HepG2 (cell line): ENCODE measurements around the gene TCF12. TPM values are rescaled to one million over a fixed set of nuclear protein-coding genes. Genes with fewer than 3 reads are reported as not detected.

ENCODE experiments used
- ATAC-seq: fragments of 200-7000 bp; cut with Tn5 transposase; 3 replicates; pipeline ENCODE4 v1.9.1; 2020; ENCODE audit warnings: mild to moderate bottlenecking, moderate library complexity
- BruUV-seq: library from RNA; stranded (reverse); fragments of 400-500 nt; replicated peaks from 2 replicates; lab custom pipeline; 2021; lab: Mats Ljungman, UMichigan
- CTCF ChIA-PET: fragments of 300-600 bp; formaldehyde crosslinking; extraction: SDS; loops from one replicate; lab custom pipeline; 2021; ENCODE audit warnings: low total read pairs, inconsistent platforms, low intra/inter-chr PET ratio; lab: Yijun Ruan, JAX
- POLR2A ChIA-PET: fragments of 350-600 bp; sonication (Branson Sonifier 250); formaldehyde crosslinking; loops from one replicate; lab custom pipeline; 2020; ENCODE audit warnings: antibody characterized with exemption, inconsistent platforms; lab: Yijun Ruan, JAX
- DNase-seq: peaks from one replicate; pipeline ENCODE4 v3.0.0-alpha.2; 2015; ENCODE audit warnings: low spot score
- FAIRE-seq: peaks from 3 replicates; lab custom pipeline; 2011; peaks lifted over from hg19 to GRCh38; lab: Jason Lieb, UNC
- H2AFZ ChIP-seq: one replicate; pipeline ENCODE4 v1.6.1; 2011; ENCODE audit warnings: low read length, inconsistent platforms
- H3K27ac ChIP-seq: fragments of 300-600 bp; 3 replicates; pipeline ENCODE4 v1.8.0; 2011; ENCODE audit warnings: mixed run types, mild to moderate bottlenecking, mixed read lengths, low read length, inconsistent platforms; ENCODE audit not compliant: insufficient read depth; ENCODE audit errors: extremely low read length
- H3K27me3 ChIP-seq, 2 experiments: fragments of 200-600 bp in 1 of 2; 2 replicates in 1 of 2; 3 replicates in 1 of 2; pipeline versions ENCODE4 v1.6.0 to v1.8.0; 2011; ENCODE audit warnings: low read length in 2 of 2, mild to moderate bottlenecking in 2 of 2, moderate library complexity in 2 of 2, inconsistent platforms in 1 of 2; ENCODE audit not compliant: insufficient read depth in 2 of 2, control insufficient read depth in 1 of 2
- H3K36me3 ChIP-seq, 2 experiments: fragments of 200-600 bp in 1 of 2; replicated peaks in 1 of 2; 2 replicates in 1 of 2; 3 replicates in 1 of 2; pipeline versions ENCODE4 v1.5.1 to v1.8.0; 2011; ENCODE audit warnings: low read length in 2 of 2, inconsistent platforms in 1 of 2; ENCODE audit not compliant: insufficient read depth in 2 of 2, control insufficient read depth in 1 of 2
- H3K4me1 ChIP-seq: 2 replicates; pipeline ENCODE4 v1.5.1; 2012; ENCODE audit warnings: low read length, inconsistent platforms; ENCODE audit not compliant: insufficient read depth
- H3K4me2 ChIP-seq: 2 replicates; pipeline ENCODE4 v1.6.0; 2011; ENCODE audit warnings: low read depth, low read length, inconsistent platforms
- H3K4me3 ChIP-seq, 3 experiments: fragments of 200-600 bp in 1 of 3; sonication (generic), shearing (Covaris generic) in 1 of 3; replicated peaks in 1 of 3; 2 replicates each; pipeline ENCODE4 v1.5.1; 2011 to 2016; ENCODE audit warnings: low read length in 3 of 3, inconsistent platforms in 2 of 3, low read depth in 2 of 3, mild to moderate bottlenecking in 2 of 3, control low read depth in 1 of 3, mixed read lengths in 1 of 3; ENCODE audit not compliant: insufficient read depth in 1 of 3
- H3K79me2 ChIP-seq: one replicate; pipeline ENCODE4 v1.6.1; 2011; ENCODE audit warnings: low read length, inconsistent platforms; ENCODE audit not compliant: insufficient read depth
- H3K9ac ChIP-seq: 2 replicates; pipeline ENCODE4 v1.6.0; 2011; ENCODE audit warnings: mild to moderate bottlenecking, low read depth, low read length, inconsistent platforms; ENCODE audit not compliant: insufficient read depth
- H3K9me3 ChIP-seq: 2 replicates; pipeline ENCODE4 v1.5.1; 2012; ENCODE audit warnings: mild to moderate bottlenecking, low read length
- H4K20me1 ChIP-seq: 2 replicates; pipeline ENCODE4 v1.6.0; 2011; ENCODE audit warnings: inconsistent platforms, mild to moderate bottlenecking, low read length, moderate library complexity; ENCODE audit not compliant: insufficient read depth
- ARNT ChIP-seq: fragments of 450-650 bp; IDR thresholded peaks from 2 replicates; pipeline ENCODE4 v1.6.1; 2017
- FLYWCH1 ChIP-seq: sonication (generic); formaldehyde crosslinking; IDR thresholded peaks from 2 replicates; pipeline ENCODE4 v1.8.1; 2023; ENCODE audit warnings: mild to moderate bottlenecking, missing genetic modification reagents
- KLF9 ChIP-seq: IDR thresholded peaks from 2 replicates; pipeline ENCODE4 v1.6.1; 2016; ENCODE audit warnings: low read depth
- MXD4 ChIP-seq: IDR thresholded peaks from 2 replicates; pipeline ENCODE4 v1.6.1; 2016; ENCODE audit warnings: mild to moderate bottlenecking, missing biosample characterization, missing genetic modification reagents
- REPIN1 ChIP-seq: sonication (generic); formaldehyde crosslinking; IDR thresholded peaks from 2 replicates; pipeline ENCODE4 v1.8.0; 2022; ENCODE audit warnings: missing genetic modification reagents, low read depth, mild to moderate bottlenecking, borderline replicate concordance
- SATB2 ChIP-seq: sonication (generic); formaldehyde crosslinking; IDR thresholded peaks from 2 replicates; pipeline ENCODE4 v1.5.0; 2020; ENCODE audit warnings: missing genetic modification reagents
- ZNF333 ChIP-seq: sonication (generic); formaldehyde crosslinking; IDR thresholded peaks from 2 replicates; pipeline ENCODE4 v1.4.0; 2020; ENCODE audit warnings: mild to moderate bottlenecking, missing genetic modification reagents, borderline replicate concordance
- ZNF337 ChIP-seq: sonication (generic); formaldehyde crosslinking; IDR thresholded peaks from 2 replicates; pipeline ENCODE4 v1.5.1; 2020; ENCODE audit warnings: missing genetic modification reagents, low read depth, mild to moderate bottlenecking, borderline replicate concordance
- ZNF468 ChIP-seq: sonication (generic); formaldehyde crosslinking; IDR thresholded peaks from 2 replicates; pipeline ENCODE4 v1.8.0; 2022; ENCODE audit warnings: mild to moderate bottlenecking, moderate library complexity, missing genetic modification reagents
- ZNF501 ChIP-seq: sonication (generic); formaldehyde crosslinking; IDR thresholded peaks from 2 replicates; pipeline ENCODE4 v1.5.1; 2020; ENCODE audit warnings: mild to moderate bottlenecking, moderate library complexity, missing genetic modification reagents
- ZNF510 ChIP-seq: sonication (generic); formaldehyde crosslinking; IDR thresholded peaks from 2 replicates; pipeline ENCODE4 v1.4.0; 2020; ENCODE audit warnings: low read depth, mild to moderate bottlenecking, missing genetic modification reagents
- ZNF614 ChIP-seq: IDR thresholded peaks from 2 replicates; pipeline ENCODE4 v1.6.1; 2018; ENCODE audit warnings: missing biosample characterization, missing genetic modification reagents, inconsistent platforms, borderline replicate concordance
- WGBS: methylation state at CpG from one replicate; pipeline ENCODE4 v1.1.6; 2017; ENCODE audit warnings: low lambda C conversion rate; 5-methylcytosine and 5-hydroxymethylcytosine counted together
- in situ Hi-C: cut with HindIII; loops from 2 replicates; pipeline ENCODE4 v1.10.0; 2017; ENCODE audit warnings: low pct_unique_long_range_greater_than_20kb; ENCODE audit not compliant: extremely low pct_ligation_motif_present
- intact Hi-C: fragments of 100-400 bp; cut with micrococcal nuclease; formaldehyde crosslinking; loops from one replicate; pipeline ENCODE4 v1.10.0; 2022; ENCODE audit not compliant: unreplicated experiment
- polyA plus RNA-seq, 8 experiments: library from polyadenylated mRNA; depleted of rRNA in 3 of 8; stranded (reverse) in 7 of 8; unstranded in 1 of 8; fragments of >200 nt; fragmentation: Illumina TruSeq in 4 of 8; extraction: Trizol in 4 of 8; gene quantifications; 2 replicates each; pipeline versions ENCODE4 v1.2.1 to v1.2.3, GENCODE V29; 2011 to 2016; ENCODE audit warnings: low read depth in 4 of 8, missing spikeins in 1 of 8, mixed read lengths in 1 of 8; ENCODE audit not compliant: insufficient read depth in 1 of 8
- total RNA-seq, 5 experiments: library from RNA; depleted of rRNA; stranded (reverse); fragments of >200 nt; fragmentation: Illumina TruSeq; extraction: Trizol; gene quantifications; 2 replicates each; pipeline ENCODE4 v1.2.3, GENCODE V29; 2016; ENCODE audit warnings: low read depth in 1 of 5
- TF ChIP-seq, protein P1 (sequence below): sonication (generic); formaldehyde crosslinking; IDR thresholded peaks from 2 replicates; pipeline ENCODE4 v1.4.0; 2020; ENCODE audit warnings: low read depth, mild to moderate bottlenecking, missing genetic modification reagents
- TF ChIP-seq, protein P2 (sequence below): sonication (generic); formaldehyde crosslinking; IDR thresholded peaks from 2 replicates; pipeline ENCODE4 v1.4.0; 2020; ENCODE audit warnings: mild to moderate bottlenecking, missing genetic modification reagents
- TF ChIP-seq, protein P3 (sequence below): sonication (generic); formaldehyde crosslinking; IDR thresholded peaks from 2 replicates; pipeline ENCODE4 v1.4.0; 2020; ENCODE audit warnings: mild to moderate bottlenecking, missing genetic modification reagents
- TF ChIP-seq, protein P4 (sequence below): sonication (generic); formaldehyde crosslinking; IDR thresholded peaks from 2 replicates; pipeline ENCODE4 v1.9.0; 2022; ENCODE audit warnings: missing genetic modification reagents, mild to moderate bottlenecking, borderline replicate concordance

TCF12 gene
- total and polyA plus RNA-seq, 2 of the 13 experiments (the other 11 are each of a cell fraction or from before 2014, with no cell fraction given): 48.6 to 51.1 TPM

DNA sequence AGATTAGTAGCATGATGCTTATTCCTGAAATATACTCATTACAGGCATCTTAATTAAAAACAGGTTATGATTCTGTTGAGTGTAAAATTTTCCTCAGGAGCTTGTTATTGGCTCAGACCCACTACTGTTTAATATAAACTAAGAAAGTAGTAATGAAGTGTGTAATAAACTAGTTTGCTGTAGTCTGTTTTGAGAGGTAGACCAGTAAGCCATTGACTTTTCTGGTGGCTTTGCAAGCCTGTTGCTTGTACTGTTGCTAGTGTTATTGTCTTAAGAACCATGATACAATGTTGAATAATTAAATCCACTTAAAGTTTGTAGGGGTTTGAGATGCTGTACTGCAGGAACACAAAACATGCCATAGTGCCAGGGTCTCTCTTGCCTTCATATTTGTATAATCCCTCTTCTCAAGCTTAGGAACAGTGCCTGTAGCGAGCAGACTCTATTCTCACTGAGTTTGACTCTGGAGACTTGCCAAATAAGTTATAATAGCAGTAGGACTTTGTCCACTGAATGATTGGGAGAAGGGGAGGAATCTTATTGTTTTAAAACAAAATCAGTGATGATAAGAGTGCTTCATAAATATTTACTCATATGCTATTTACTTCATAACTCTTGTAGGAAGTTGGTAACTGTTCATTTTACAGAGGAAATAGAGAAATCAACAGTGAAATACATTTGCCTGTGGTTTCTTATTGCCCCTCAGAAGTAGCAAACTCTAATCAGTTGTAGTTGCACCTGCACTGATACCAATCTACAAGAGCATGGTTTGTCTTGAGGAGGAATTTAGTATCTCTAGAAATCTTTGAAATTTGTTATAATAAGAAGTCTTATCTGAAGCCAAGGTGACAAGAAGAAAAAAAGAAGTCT, 13.4 kb downstream of the TCF12 start:
- Histone ChIP-seq H3K79me2 (peaks cover 98% of the 10 kb centered on the region), H3K4me1 (peaks cover 42% of the 10 kb centered on the region), H3K27me3 (no peaks in the 10 kb centered on the region), H3K9ac (no peak overlapping the region), H2AFZ (no peak overlapping the region), H3K27ac (no peak overlapping the region), H3K4me3 (no peak overlapping the region), H3K36me3 (peaks cover 1 to 20% of the 10 kb centered on the region in 2 experiments; a peak in 4 of 5 replicates), H3K4me2 (no peak overlapping the region), H4K20me1 (peaks cover 5% of the 10 kb centered on the region; the same call in 1 of the 2 replicates), H3K9me3 (no peaks in the 10 kb centered on the region)
- FAIRE-seq (no peak), DNase-seq (peak; percentile 24), ATAC-seq (no peak)
- ChIA-PET CTCF (no interaction called here), POLR2A (no interaction called here)
- intact Hi-C loops (no loop called here), in situ Hi-C loops (no loop called here)
- no TSS peak for BruUV-seq
- 89% methylated on average over 1 of the region's 1 CpG for WGBS
- TF ChIP-seq, protein P1, sequence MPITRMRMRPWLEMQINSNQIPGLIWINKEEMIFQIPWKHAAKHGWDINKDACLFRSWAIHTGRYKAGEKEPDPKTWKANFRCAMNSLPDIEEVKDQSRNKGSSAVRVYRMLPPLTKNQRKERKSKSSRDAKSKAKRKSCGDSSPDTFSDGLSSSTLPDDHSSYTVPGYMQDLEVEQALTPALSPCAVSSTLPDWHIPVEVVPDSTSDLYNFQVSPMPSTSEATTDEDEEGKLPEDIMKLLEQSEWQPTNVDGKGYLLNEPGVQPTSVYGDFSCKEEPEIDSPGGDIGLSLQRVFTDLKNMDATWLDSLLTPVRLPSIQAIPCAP (CRISPR knock-in tag): no peak
- TF ChIP-seq MXD4 (CRISPR knock-in tag) (no peak), REPIN1 (CRISPR knock-in tag) (no peak), ZNF510 (CRISPR knock-in tag) (no peak), ZNF468 (CRISPR knock-in tag) (no peak), FLYWCH1 (no peak), ZNF501 (CRISPR knock-in tag) (no peak), ZNF333 (CRISPR knock-in tag) (no peak), SATB2 (CRISPR knock-in tag) (no peak), ARNT (no peak), ZNF614 (no peak), KLF9 (CRISPR knock-in tag) (no peak), ZNF337 (CRISPR knock-in tag) (no peak)
- TF ChIP-seq, protein P2, sequence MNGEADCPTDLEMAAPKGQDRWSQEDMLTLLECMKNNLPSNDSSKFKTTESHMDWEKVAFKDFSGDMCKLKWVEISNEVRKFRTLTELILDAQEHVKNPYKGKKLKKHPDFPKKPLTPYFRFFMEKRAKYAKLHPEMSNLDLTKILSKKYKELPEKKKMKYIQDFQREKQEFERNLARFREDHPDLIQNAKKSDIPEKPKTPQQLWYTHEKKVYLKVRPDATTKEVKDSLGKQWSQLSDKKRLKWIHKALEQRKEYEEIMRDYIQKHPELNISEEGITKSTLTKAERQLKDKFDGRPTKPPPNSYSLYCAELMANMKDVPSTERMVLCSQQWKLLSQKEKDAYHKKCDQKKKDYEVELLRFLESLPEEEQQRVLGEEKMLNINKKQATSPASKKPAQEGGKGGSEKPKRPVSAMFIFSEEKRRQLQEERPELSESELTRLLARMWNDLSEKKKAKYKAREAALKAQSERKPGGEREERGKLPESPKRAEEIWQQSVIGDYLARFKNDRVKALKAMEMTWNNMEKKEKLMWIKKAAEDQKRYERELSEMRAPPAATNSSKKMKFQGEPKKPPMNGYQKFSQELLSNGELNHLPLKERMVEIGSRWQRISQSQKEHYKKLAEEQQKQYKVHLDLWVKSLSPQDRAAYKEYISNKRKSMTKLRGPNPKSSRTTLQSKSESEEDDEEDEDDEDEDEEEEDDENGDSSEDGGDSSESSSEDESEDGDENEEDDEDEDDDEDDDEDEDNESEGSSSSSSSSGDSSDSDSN (CRISPR knock-in tag): no peak
- TF ChIP-seq, protein P3, sequence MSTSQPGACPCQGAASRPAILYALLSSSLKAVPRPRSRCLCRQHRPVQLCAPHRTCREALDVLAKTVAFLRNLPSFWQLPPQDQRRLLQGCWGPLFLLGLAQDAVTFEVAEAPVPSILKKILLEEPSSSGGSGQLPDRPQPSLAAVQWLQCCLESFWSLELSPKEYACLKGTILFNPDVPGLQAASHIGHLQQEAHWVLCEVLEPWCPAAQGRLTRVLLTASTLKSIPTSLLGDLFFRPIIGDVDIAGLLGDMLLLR: no peak
- TF ChIP-seq, protein P4, sequence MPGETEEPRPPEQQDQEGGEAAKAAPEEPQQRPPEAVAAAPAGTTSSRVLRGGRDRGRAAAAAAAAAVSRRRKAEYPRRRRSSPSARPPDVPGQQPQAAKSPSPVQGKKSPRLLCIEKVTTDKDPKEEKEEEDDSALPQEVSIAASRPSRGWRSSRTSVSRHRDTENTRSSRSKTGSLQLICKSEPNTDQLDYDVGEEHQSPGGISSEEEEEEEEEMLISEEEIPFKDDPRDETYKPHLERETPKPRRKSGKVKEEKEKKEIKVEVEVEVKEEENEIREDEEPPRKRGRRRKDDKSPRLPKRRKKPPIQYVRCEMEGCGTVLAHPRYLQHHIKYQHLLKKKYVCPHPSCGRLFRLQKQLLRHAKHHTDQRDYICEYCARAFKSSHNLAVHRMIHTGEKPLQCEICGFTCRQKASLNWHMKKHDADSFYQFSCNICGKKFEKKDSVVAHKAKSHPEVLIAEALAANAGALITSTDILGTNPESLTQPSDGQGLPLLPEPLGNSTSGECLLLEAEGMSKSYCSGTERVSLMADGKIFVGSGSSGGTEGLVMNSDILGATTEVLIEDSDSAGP (CRISPR knock-in tag): no peak
